ENCODE measurements around the gene FNDC3B.

GRCh38 chr3:172138193-172138537 lies 98.8 kb downstream of the FNDC3B start:
- no peak for TF ChIP-seq CTCF (IDR thresholded peaks at IDR 0.05)
- no peak for TF ChIP-seq EZH2 (IDR thresholded peaks at IDR 0.05; ENCODE audit: borderline replicate concordance, insufficient read depth, low read depth, low read length, poor library complexity, severe bottlenecking)

Measured in B cell (primary cell).